Naive B cell (primary cell): ENCODE measurements around the gene CDH12. TPM values are rescaled to one million over a fixed set of nuclear protein-coding genes. Genes with fewer than 3 reads are reported as not detected.
A peak's percentile ranks its signal among the peaks of the same experiment; 100 is the strongest.

ENCODE experiments used
- ATAC-seq, 2 donors: fragments of 150-1000 bp; cut with Tn5 transposase; 2 replicates each; pipeline ENCODE4 v1.10.0; 2021; ENCODE audit warnings: low read depth in 2 of 2, mild to moderate bottlenecking in 2 of 2, moderate library complexity in 2 of 2
- DNase-seq: peaks from one replicate; pipeline ENCODE4 v3.0.0; 2022
- H3K27ac Mint-ChIP-seq, 6 donors: one replicate each; pipeline ENCODE4 v1.8.0; 2020 to 2022; ENCODE audit warnings: mild to moderate bottlenecking in 6 of 6, mixed read lengths in 6 of 6, moderate library complexity in 5 of 6, inconsistent platforms in 2 of 6
- H3K27me3 Mint-ChIP-seq, 3 donors: one replicate each; pipeline ENCODE4 v1.8.0; 2021 to 2022; ENCODE audit warnings: mixed read lengths in 3 of 3, mild to moderate bottlenecking in 1 of 3
- H3K36me3 Mint-ChIP-seq, 2 donors: one replicate each; pipeline ENCODE4 v1.8.0; 2020 to 2022; ENCODE audit warnings: mixed read lengths in 2 of 2, inconsistent platforms in 1 of 2, mild to moderate bottlenecking in 1 of 2
- H3K4me1 Mint-ChIP-seq, 3 donors: one replicate each; pipeline ENCODE4 v1.8.0; 2020 to 2022; ENCODE audit warnings: mixed read lengths in 3 of 3, inconsistent platforms in 1 of 3, mild to moderate bottlenecking in 1 of 3, moderate library complexity in 1 of 3
- H3K4me3 Mint-ChIP-seq, 8 donors: one replicate each; pipeline ENCODE4 v1.8.0; 2020 to 2022; ENCODE audit warnings: mild to moderate bottlenecking in 8 of 8, mixed read lengths in 8 of 8, moderate library complexity in 8 of 8, inconsistent platforms in 2 of 8
- H3K9me3 Mint-ChIP-seq, 7 donors: one replicate each; pipeline ENCODE4 v1.8.0; 2020 to 2022; ENCODE audit warnings: mixed read lengths in 7 of 7, mild to moderate bottlenecking in 5 of 7, inconsistent platforms in 2 of 7, moderate library complexity in 1 of 7
- polyA plus RNA-seq, 6 donors: library from polyadenylated mRNA; unstranded; fragments of 300-500 nt; fragmentation: Illumina TruSeq; gene quantifications; one replicate each; pipeline ENCODE4 v1.2.3, GENCODE V29; 2021; ENCODE audit warnings: low read depth in 6 of 6

CDH12 gene
- polyA plus RNA-seq, 6 donors from 2014 or later = not detected

- ATAC-seq (no peak), DNase-seq (no peak)
- Mint-ChIP-seq H3K4me1 (peaks cover 7 to 18% (median 7%) of the 10 kb centered on the region in 3 donors), H3K9me3 (no peaks in the 10 kb centered on the region), H3K27me3 (peaks cover 0 to 9% (median 0%) of the 10 kb centered on the region in 3 donors), H3K27ac (no peak overlapping the region), H3K4me3 (no peak overlapping the region), H3K36me3 (no peaks in the 10 kb centered on the region)
These were observed 1026.3 kb downstream of the CDH12 start for GRCh38 chr5:21826884-21827283.

DNA sequence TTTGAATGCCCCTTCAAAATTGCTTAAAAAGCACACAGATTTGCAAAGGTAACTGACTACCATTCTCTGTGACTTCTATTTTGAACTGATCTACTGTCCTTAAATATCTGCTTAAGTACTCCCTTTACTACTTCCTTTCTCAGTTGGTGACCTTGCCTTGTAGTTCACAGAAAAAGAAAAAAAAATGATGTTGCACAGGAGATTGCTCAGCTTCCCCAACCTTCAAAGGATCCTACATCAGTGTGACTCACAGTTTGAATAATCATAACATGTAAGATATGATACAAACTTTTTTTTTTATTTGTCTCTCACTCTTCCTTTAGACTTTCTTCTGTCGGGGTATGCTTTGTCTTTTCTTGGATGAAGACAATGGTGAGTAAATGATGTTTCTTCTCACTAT, 1029.6 kb downstream of the CDH12 start:
- Mint-ChIP-seq H3K27ac (no peak overlapping the region), H3K4me3 (no peak overlapping the region), H3K9me3 (no peaks in the 10 kb centered on the region), H3K4me1 (no peaks in the 10 kb centered on the region), H3K36me3 (no peaks in the 10 kb centered on the region), H3K27me3 (peaks cover 0 to 9% (median 0%) of the 10 kb centered on the region in 3 donors)
- no peak for DNase-seq
- no peak for ATAC-seq

DNA sequence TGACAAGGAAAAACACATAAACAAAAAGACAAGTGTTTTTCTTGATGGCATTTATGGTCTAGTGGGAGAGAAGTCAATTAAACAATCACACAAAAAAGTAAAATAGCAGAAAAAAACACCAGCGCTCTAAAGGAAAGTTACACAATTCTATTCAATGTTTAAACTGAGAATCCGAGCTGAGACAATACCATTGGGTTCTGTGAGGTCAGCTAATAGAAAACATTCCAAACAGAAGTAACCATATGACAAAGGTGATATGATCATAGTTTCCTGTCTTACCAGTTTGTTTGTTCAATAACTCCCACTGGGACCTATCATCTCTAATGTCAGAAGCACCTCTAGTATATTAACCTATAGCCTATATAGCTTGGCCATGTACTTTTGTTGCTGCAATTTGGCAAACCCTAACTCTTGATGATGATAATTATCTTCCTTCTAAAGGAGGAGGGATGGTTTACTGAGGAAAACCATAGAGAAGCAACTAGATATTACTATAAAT, 1030.0 kb downstream of the CDH12 start:
- no peak overlapping the region for H3K27ac Mint-ChIP-seq
- H3K4me1 Mint-ChIP-seq = peaks cover 0 to 4% (median 0%) of the 10 kb centered on the region in 3 donors
- DNase-seq (no peak), ATAC-seq (no peak)
- H3K36me3 Mint-ChIP-seq = no peaks in the 10 kb centered on the region
- H3K4me3 Mint-ChIP-seq = no peak overlapping the region
- H3K27me3 Mint-ChIP-seq = peaks cover 0 to 9% (median 0%) of the 10 kb centered on the region in 3 donors
- H3K9me3 Mint-ChIP-seq = no peaks in the 10 kb centered on the region

DNA sequence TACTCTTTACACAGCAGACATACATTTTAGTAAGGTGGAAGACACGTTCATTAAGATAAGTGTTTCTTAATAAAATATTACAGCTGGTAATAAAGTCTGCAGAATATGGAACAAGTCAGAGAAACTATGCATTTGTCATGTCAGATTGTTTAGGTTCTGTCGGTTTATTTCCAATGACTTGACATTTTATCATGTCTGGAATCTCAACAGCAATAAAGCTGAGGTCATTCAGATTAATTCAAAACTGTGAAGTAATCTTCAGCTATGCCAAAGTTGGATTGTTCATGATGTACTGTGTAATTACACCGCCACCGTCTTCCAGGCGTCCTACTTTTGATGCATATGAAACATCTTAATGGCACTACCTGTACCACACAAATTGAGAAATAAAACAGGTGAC, 1032.6 kb downstream of the CDH12 start:
- Mint-ChIP-seq H3K27me3 (peaks cover 0 to 8% (median 0%) of the 10 kb centered on the region in 3 donors), H3K27ac (no peak overlapping the region), H3K9me3 (no peaks in the 10 kb centered on the region), H3K36me3 (no peaks in the 10 kb centered on the region), H3K4me1 (peaks cover 6 to 8% (median 6%) of the 10 kb centered on the region in 3 donors), H3K4me3 (no peak overlapping the region)
- DNase-seq = no peak
- no peak for ATAC-seq

- DNase-seq = no peak
- Mint-ChIP-seq H3K4me1 (peaks cover 6 to 8% (median 6%) of the 10 kb centered on the region in 3 donors), H3K4me3 (peak overlapping the region in 1 of 8 donors; percentile 18), H3K27ac (no peak overlapping the region), H3K27me3 (no peaks in the 10 kb centered on the region), H3K9me3 (no peaks in the 10 kb centered on the region), H3K36me3 (no peaks in the 10 kb centered on the region)
- ATAC-seq = no peak
These were observed 1034.8 kb downstream of the CDH12 start for GRCh38 chr5:21818370-21818720.

DNA sequence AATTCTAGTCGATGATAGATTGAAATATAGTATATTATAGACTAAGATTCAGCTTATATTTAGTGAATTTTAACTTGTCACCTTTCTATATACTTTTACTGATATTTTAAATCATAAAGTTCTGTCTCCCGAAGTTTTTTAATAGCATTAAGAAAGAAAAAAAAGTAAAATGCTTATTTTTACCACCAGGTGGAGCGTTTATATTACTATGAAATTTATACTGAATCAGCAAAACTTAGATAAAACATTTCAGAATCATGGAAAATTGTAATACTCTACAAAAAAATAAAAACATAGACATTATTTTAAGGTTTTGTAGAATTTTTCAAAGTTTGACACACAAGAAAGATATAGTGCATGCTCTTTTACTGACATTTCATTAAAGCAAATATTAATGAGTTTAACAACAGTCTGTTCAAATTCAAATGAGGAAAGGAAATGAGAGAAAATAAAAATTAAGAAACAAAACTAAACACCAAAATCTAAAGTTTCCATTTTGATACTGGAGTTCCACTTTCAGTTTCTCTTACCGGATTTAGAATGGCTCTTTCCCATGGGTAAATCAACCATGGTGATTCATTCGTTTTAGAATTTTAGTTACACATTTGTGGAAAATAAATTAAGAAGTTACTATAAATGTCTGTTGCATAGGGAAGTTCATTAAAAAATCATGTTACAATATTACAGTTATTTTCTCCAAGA, 1035.3 kb downstream of the CDH12 start:
- H3K4me3 Mint-ChIP-seq = peak overlapping the region in 4 of 8 donors; percentile 18 to 32 (median 24)

DNA sequence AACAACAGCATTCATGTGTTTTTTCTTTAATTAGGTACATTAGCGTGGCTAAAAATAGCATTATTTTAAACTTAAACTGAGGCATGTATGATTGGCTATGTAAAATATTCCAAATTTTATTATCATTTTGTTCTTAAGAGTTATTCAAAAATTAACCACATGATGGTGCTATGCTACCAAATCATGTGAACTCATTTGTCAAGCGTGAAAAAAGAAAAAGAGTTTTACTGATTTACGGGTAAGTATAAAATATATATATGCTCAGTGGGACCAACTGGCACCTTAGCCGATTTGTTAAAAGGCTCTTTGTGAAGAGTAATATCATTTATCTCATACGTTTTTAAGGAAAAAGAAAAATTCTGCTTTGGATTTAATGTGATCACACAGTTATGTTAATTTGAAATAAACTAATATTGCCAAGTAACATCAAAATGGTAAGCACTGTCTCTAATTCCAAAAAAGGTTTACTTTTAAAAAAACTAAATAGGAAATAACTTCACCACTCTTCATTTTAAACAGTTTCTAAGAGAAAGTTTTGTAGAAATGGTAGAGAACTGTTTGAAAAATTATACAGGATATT, 1042.3 kb downstream of the CDH12 start:
- no peak for ATAC-seq
- Mint-ChIP-seq H3K4me1 (no peaks in the 10 kb centered on the region), H3K27ac (no peak overlapping the region), H3K36me3 (no peaks in the 10 kb centered on the region), H3K27me3 (peaks cover 6 to 9% (median 8%) of the 10 kb centered on the region in 3 donors), H3K4me3 (no peak overlapping the region), H3K9me3 (no peaks in the 10 kb centered on the region)
- no peak for DNase-seq

More for the DNA sequence above, 1035.3 kb downstream of the CDH12 start:
- Mint-ChIP-seq H3K27ac (peak overlapping the region in 1 of 6 donors; percentile 36), H3K36me3 (no peaks in the 10 kb centered on the region), H3K27me3 (no peaks in the 10 kb centered on the region), H3K4me1 (peaks cover 6 to 8% (median 6%) of the 10 kb centered on the region in 3 donors), H3K9me3 (no peaks in the 10 kb centered on the region)
- ATAC-seq (no peak), DNase-seq (no peak)

- Mint-ChIP-seq H3K27ac (no peak overlapping the region), H3K4me1 (no peaks in the 10 kb centered on the region), H3K27me3 (peaks cover 6 to 9% (median 8%) of the 10 kb centered on the region in 3 donors), H3K4me3 (no peak overlapping the region), H3K36me3 (no peaks in the 10 kb centered on the region), H3K9me3 (no peaks in the 10 kb centered on the region)
- ATAC-seq = no peak
- no peak for DNase-seq
These were observed 1043.5 kb downstream of the CDH12 start for GRCh38 chr5:21809611-21810010.

- H3K36me3 Mint-ChIP-seq = no peaks in the 10 kb centered on the region
- H3K9me3 Mint-ChIP-seq = no peaks in the 10 kb centered on the region
- no peak for DNase-seq
- H3K27ac Mint-ChIP-seq = no peak overlapping the region
- no peak for ATAC-seq
- H3K4me3 Mint-ChIP-seq = no peak overlapping the region
- H3K27me3 Mint-ChIP-seq = peaks cover 6 to 9% (median 8%) of the 10 kb centered on the region in 3 donors
- no peaks in the 10 kb centered on the region for H3K4me1 Mint-ChIP-seq
These were observed 1045.2 kb downstream of the CDH12 start for GRCh38 chr5:21807953-21808352.

- peaks cover 6 to 9% (median 8%) of the 10 kb centered on the region in 3 donors for H3K27me3 Mint-ChIP-seq
- H3K36me3 Mint-ChIP-seq = no peaks in the 10 kb centered on the region
- no peaks in the 10 kb centered on the region for H3K4me1 Mint-ChIP-seq
- ATAC-seq (peak; percentile 23 to 37), DNase-seq (no peak)
- no peak overlapping the region for H3K27ac Mint-ChIP-seq
- no peaks in the 10 kb centered on the region for H3K9me3 Mint-ChIP-seq
- no peak overlapping the region for H3K4me3 Mint-ChIP-seq
These were observed 1046.2 kb downstream of the CDH12 start for GRCh38 chr5:21806943-21807342.

- Mint-ChIP-seq H3K27me3 (peaks cover 6 to 9% (median 8%) of the 10 kb centered on the region in 3 donors), H3K36me3 (no peaks in the 10 kb centered on the region)
- DNase-seq = no peak
These were observed 1046.9 kb downstream of the CDH12 start for GRCh38 chr5:21806271-21806670.

GRCh38 chr5:21802869-21803490, 1050.2 kb downstream of the CDH12 start:
- H3K27me3 Mint-ChIP-seq = no peaks in the 10 kb centered on the region
- no peaks in the 10 kb centered on the region for H3K4me1 Mint-ChIP-seq
- DNase-seq (no peak), ATAC-seq (no peak)
- H3K9me3 Mint-ChIP-seq = peaks cover 0 to 10% (median 0%) of the 10 kb centered on the region in 7 donors
- H3K36me3 Mint-ChIP-seq = no peaks in the 10 kb centered on the region
- H3K4me3 Mint-ChIP-seq = no peak overlapping the region
- H3K27ac Mint-ChIP-seq = no peak overlapping the region

More at GRCh38 chr5:21806271-21806670, 1046.9 kb downstream of the CDH12 start:
- Mint-ChIP-seq H3K9me3 (no peaks in the 10 kb centered on the region), H3K27ac (peak overlapping the region in 1 of 6 donors; percentile 15), H3K4me1 (no peaks in the 10 kb centered on the region), H3K4me3 (no peak overlapping the region)
- no peak for ATAC-seq

DNA sequence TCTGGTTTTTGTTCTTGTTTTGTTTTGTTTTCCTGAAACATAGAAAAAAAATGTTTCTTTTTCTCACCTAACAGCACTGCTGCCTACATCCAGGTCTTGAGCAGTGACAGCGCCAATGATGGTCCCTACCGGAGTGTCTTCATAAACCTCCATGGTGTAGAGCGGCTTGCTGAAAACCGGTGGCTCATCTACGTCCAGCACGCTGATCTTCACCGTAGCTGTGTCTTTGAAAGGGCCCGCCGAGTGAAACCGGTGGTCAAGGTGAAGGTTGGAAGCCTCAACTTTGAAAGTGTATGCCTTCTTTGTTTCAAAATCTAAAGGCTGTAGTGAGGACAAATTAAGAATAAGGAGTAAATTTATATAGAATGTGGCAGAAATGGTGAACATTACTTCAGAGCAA, 1051.0 kb downstream of the CDH12 start:
- H3K27me3 Mint-ChIP-seq = no peaks in the 10 kb centered on the region

DNA sequence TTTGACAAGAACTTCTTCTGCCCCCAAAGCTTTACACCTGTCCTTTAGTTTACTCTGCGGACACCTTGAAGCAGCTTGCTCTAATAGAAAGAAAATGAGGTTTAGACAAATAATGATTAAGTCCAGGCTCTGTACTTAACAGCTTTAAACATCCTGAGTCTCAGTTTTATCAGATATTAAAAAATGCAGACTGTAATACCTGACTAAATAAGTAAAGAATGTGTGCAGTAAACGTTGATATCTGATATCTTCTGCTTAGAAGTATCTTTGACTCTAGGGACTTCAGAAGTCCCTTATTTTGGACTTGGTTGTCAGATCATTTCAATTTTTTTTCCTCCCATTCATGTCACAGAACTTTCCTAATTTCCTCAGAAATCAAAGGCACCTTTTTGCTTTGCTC, 1060.4 kb downstream of the CDH12 start:
- Mint-ChIP-seq H3K36me3 (no peaks in the 10 kb centered on the region), H3K4me1 (no peaks in the 10 kb centered on the region), H3K9me3 (peaks cover 0 to under 1% (median 0%) of the 10 kb centered on the region in 7 donors), H3K27ac (no peak overlapping the region), H3K4me3 (no peak overlapping the region), H3K27me3 (no peaks in the 10 kb centered on the region)
- DNase-seq = no peak
- no peak for ATAC-seq

More for the DNA sequence above, 1051.0 kb downstream of the CDH12 start:
- H3K36me3 Mint-ChIP-seq = no peaks in the 10 kb centered on the region
- no peak overlapping the region for H3K27ac Mint-ChIP-seq
- H3K4me1 Mint-ChIP-seq = no peaks in the 10 kb centered on the region
- no peak overlapping the region for H3K4me3 Mint-ChIP-seq
- ATAC-seq = no peak
- no peak for DNase-seq
- H3K9me3 Mint-ChIP-seq = peaks cover 0 to 13% (median 0%) of the 10 kb centered on the region in 7 donors
